OCI-LY3 (cell line): ENCODE measurements around the gene KARS1.

Experiments
- H2AFZ ChIP-seq: fragments of 200-600, 300-600 bp; shearing (Covaris generic); 2 replicates; pipeline ENCODE4 v1.6.0; 2014; ENCODE audit warnings: antibody characterized with exemption, low read depth, low read length
- H3K27ac ChIP-seq: fragments of 200-600, 300-600 bp; sonication (generic); 2 replicates; pipeline ENCODE4 v1.5.1; 2014; ENCODE audit warnings: mild to moderate bottlenecking, low read length, moderate library complexity, mixed read lengths
- H3K27me3 ChIP-seq: fragments of 200-600, 300-600 bp; sonication (generic); 2 replicates; pipeline ENCODE4 v1.6.1; 2014; ENCODE audit warnings: low read depth, low read length, mixed read lengths
- H3K36me3 ChIP-seq: fragments of 200-600, 300-600 bp; sonication (generic); replicated peaks from 2 replicates; pipeline ENCODE3; 2014; ENCODE audit warnings: low read depth, low read length, mixed read lengths
- H3K4me1 ChIP-seq: fragments of 300-600, 200-600 bp; sonication (generic); 2 replicates; pipeline ENCODE4 v1.6.1; 2014; ENCODE audit warnings: low read length, mixed read lengths
- H3K4me2 ChIP-seq: fragments of 200-600, 300-600 bp; sonication (generic); 2 replicates; pipeline ENCODE4 v1.6.1; 2014; ENCODE audit warnings: low read length, mixed read lengths
- H3K4me3 ChIP-seq: fragments of 300-600, 200-600 bp; sonication (generic); 2 replicates; pipeline ENCODE4 v1.5.1; 2014; ENCODE audit warnings: antibody characterized with exemption, mild to moderate bottlenecking, low read length, moderate library complexity
- H3K79me2 ChIP-seq: fragments of 300-600, 200-600 bp; shearing (Covaris generic); 2 replicates; pipeline ENCODE4 v1.6.1; 2014; ENCODE audit warnings: mild to moderate bottlenecking, low read length, mixed read lengths
- H3K9ac ChIP-seq: fragments of 300-600, 200-600 bp; shearing (Covaris generic); 2 replicates; pipeline ENCODE4 v1.6.0; 2014; ENCODE audit warnings: mild to moderate bottlenecking, low read length, moderate library complexity
- H3K9me3 ChIP-seq: fragments of 200-600, 300-600 bp; shearing (Covaris generic); 2 replicates; pipeline ENCODE4 v1.6.1; 2014; ENCODE audit warnings: low read length, mixed read lengths; ENCODE audit not compliant: insufficient read depth
- H4K20me1 ChIP-seq: fragments of 200-600, 300-600 bp; sonication (generic); 2 replicates; pipeline ENCODE4 v1.6.1; 2016; ENCODE audit warnings: low read length, mixed read lengths; ENCODE audit not compliant: insufficient read depth
- EZH2phosphoT487 ChIP-seq: fragments of 200-600 bp; shearing (Covaris generic); IDR thresholded peaks from 2 replicates; pipeline ENCODE4 v1.6.1; 2018; ENCODE audit warnings: antibody characterized with exemption, mixed run types, low read depth
- TF ChIP-seq, protein P1 (sequence below): fragments of 200-600, 300-600 bp; sonication (generic); IDR thresholded peaks from 2 replicates; pipeline ENCODE4 v1.5.1; 2014; ENCODE audit warnings: antibody characterized with exemption, low read length, low read depth

The KARS1 gene

DNA sequence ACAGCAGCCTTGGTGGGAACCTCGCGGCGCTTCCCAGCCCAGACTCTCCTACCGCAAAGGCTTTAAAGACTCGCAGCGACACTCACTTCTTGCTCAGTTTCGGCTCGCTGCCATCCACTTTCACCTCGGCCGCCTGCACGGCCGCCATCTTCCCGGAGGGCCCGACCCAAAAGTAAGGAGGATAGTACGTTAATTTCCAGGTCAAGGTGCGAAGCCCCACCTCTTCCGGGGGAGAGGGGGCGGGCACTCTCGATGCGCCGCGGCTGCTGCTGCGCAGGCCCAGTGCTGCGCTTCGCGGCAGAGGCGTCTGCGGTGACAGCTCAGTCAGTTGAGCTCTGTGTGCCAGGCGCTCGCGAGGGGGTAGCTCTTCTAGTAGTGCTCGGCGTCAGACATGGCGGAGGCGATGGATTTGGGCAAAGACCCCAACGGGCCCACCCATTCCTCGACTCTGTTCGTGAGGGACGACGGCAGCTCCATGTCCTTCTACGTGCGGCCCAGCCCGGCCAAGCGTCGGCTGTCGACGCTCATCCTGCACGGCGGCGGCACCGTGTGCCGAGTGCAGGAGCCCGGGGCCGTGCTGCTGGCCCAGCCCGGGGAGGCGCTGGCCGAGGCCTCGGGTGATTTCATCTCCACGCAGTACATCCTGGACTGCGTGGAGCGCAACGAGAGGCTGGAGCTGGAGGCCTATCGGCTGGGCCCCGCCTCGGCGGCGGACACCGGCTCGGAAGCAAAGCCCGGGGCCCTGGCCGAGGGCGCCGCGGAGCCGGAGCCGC, at the start of gene KARS1, which contains the start of gene TERF2IP:
Gene KARS1 (minus strand): TSS at position 174 of the 773 bp plus-strand sequence. CDS start 26 bp downstream, at position 148.
Gene TERF2IP (plus strand): TSS at position 282 of the 773 bp plus-strand sequence. CDS start 110 bp downstream, at position 392.
- H3K79me2 ChIP-seq = peaks cover 98% of the 10 kb centered on the region
- no peaks in the 10 kb centered on the region for H3K9me3 ChIP-seq
- H3K27ac ChIP-seq = peak within 1 kb of the TSS; percentile 89
- H3K4me1 ChIP-seq = peaks cover 46% of the 10 kb centered on the region
- no peak for TF ChIP-seq EZH2phosphoT487
- TF ChIP-seq, protein P1, sequence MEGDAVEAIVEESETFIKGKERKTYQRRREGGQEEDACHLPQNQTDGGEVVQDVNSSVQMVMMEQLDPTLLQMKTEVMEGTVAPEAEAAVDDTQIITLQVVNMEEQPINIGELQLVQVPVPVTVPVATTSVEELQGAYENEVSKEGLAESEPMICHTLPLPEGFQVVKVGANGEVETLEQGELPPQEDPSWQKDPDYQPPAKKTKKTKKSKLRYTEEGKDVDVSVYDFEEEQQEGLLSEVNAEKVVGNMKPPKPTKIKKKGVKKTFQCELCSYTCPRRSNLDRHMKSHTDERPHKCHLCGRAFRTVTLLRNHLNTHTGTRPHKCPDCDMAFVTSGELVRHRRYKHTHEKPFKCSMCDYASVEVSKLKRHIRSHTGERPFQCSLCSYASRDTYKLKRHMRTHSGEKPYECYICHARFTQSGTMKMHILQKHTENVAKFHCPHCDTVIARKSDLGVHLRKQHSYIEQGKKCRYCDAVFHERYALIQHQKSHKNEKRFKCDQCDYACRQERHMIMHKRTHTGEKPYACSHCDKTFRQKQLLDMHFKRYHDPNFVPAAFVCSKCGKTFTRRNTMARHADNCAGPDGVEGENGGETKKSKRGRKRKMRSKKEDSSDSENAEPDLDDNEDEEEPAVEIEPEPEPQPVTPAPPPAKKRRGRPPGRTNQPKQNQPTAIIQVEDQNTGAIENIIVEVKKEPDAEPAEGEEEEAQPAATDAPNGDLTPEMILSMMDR = no peak
- peak within 1 kb of the TSS; percentile 83 for H2AFZ ChIP-seq
- peaks cover 40% of the 10 kb centered on the region for H4K20me1 ChIP-seq
- H3K27me3 ChIP-seq = no peaks in the 10 kb centered on the region
- peak within 1 kb of the TSS; percentile 96 for H3K4me3 ChIP-seq
- peaks cover 31% of the 10 kb centered on the region for H3K36me3 ChIP-seq
- peak within 1 kb of the TSS; percentile 96 for H3K9ac ChIP-seq
- peak within 1 kb of the TSS; percentile 98 for H3K4me2 ChIP-seq

DNA sequence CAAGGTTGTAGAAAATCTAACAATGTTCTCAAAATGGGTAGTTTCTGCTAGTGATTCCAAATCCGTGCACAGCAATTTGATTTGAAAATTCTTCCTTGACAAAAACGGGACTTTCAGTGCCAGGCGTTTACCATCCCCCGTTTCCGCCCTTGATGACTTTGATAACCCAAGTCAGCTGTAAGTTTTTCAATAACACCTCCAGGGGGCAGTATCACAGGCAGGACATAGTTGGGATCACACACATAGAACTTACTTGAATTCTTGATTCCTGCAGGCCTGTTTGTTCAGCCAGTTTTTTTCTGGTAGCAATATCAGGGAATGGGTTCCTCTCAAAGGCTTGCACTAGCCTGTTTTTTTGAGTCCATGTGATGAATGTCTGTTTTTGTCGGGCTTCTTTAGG, 48.2 kb upstream of the KARS1 start:
- H2AFZ ChIP-seq = no peak overlapping the region
- no peak for TF ChIP-seq EZH2phosphoT487
- TF ChIP-seq, protein P1 = peak; percentile 39

DNA sequence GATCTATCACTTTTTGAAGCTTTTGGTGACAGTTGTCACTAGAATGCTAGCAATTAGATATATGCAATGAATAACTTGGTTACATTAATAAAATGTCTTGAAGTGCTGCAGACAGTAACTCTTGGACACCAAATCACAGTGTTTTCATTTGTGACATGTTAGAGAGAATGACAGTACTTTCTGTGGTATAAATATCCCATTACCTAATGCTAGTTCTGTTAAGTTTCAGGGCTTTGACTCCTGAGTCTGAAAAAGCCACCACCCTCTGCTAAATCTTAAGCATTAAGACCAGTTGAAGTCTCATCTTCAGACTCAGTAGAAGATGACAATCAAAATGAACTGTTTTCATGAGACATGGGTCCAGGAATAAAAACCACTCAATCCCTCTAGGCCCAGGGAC, 39.9 kb upstream of the KARS1 start:
- Histone ChIP-seq H3K79me2 (no peaks in the 10 kb centered on the region), H3K27me3 (no peaks in the 10 kb centered on the region), H3K27ac (no peak overlapping the region), H3K36me3 (no peaks in the 10 kb centered on the region), H3K4me2 (no peak overlapping the region), H3K4me3 (no peak overlapping the region), H3K9ac (no peak overlapping the region), H2AFZ (no peak overlapping the region), H3K9me3 (no peaks in the 10 kb centered on the region), H4K20me1 (no peaks in the 10 kb centered on the region), H3K4me1 (no peaks in the 10 kb centered on the region)
- TF ChIP-seq, protein P1 = no peak
- no peak for TF ChIP-seq EZH2phosphoT487

More for the DNA sequence above, 48.2 kb upstream of the KARS1 start:
- H3K4me1 ChIP-seq = no peaks in the 10 kb centered on the region
- no peaks in the 10 kb centered on the region for H4K20me1 ChIP-seq
- H3K9me3 ChIP-seq = no peaks in the 10 kb centered on the region
- H3K27ac ChIP-seq = no peak overlapping the region
- H3K36me3 ChIP-seq = no peaks in the 10 kb centered on the region
- no peak overlapping the region for H3K9ac ChIP-seq
- H3K4me3 ChIP-seq = no peak overlapping the region
- H3K4me2 ChIP-seq = no peak overlapping the region
- no peaks in the 10 kb centered on the region for H3K27me3 ChIP-seq
- H3K79me2 ChIP-seq = no peaks in the 10 kb centered on the region

DNA sequence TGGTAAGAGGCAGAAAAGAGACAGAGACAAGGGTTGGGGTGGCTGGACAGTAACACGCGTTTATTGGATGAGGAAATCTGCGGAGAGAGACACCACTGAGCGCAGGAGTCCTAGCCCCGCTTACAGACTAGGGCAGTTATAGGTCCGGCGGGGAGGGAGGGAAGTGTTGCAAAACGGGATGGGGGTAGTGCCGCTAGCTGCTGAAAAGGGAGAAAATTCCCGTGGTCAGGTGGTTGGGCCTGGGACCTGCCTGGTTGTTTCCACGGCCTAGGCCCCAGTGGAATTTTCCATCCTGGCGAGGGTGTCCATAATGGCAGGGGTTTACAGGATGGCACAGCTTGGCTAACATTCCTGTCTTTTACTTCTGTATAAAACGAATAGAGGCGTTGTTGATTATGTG, 34.8 kb upstream of the KARS1 start:
- Histone ChIP-seq H3K4me2 (no peak overlapping the region), H2AFZ (no peak overlapping the region), H3K27ac (no peak overlapping the region), H4K20me1 (no peaks in the 10 kb centered on the region), H3K9me3 (no peaks in the 10 kb centered on the region), H3K4me3 (no peak overlapping the region), H3K4me1 (no peaks in the 10 kb centered on the region), H3K27me3 (no peaks in the 10 kb centered on the region), H3K9ac (no peak overlapping the region), H3K79me2 (no peaks in the 10 kb centered on the region), H3K36me3 (no peaks in the 10 kb centered on the region)
- no peak for TF ChIP-seq EZH2phosphoT487
- TF ChIP-seq, protein P1 = no peak
